GM18951 (cell line): Measurements from ENCODE around the gene PRRT4.

ENCODE experiments used
- POLR2A ChIP-seq: IDR thresholded peaks from 4 replicates; pipeline ENCODE4 v1.6.1; 2011; ENCODE audit warnings: mild to moderate bottlenecking; ENCODE audit not compliant: insufficient read length, insufficient read depth; ENCODE audit errors: extremely low read depth
- in situ Hi-C: fragments of 300-500 bp; cut with MboI; formaldehyde crosslinking; loops from one replicate; pipeline ENCODE4 v1.12.0; 2022; ENCODE audit warnings: low sequenced_read_pairs, mixed read lengths, inconsistent platforms; ENCODE audit not compliant: unreplicated experiment

PRRT4 gene

GRCh38 chr7:128391805-128392204 lies 30.3 kb upstream of the PRRT4 start:
- in situ Hi-C loops: no loop called here

GRCh38 chr7:128390871-128391565 lies 29.5 kb upstream of the PRRT4 start:
- no peak for TF ChIP-seq POLR2A
- in situ Hi-C loops: no loop called here

More at GRCh38 chr7:128391805-128392204, 30.3 kb upstream of the PRRT4 start:
- TF ChIP-seq POLR2A: no peak

GRCh38 chr7:128389618-128390329 lies 28.3 kb upstream of the PRRT4 start:
- no peak for TF ChIP-seq POLR2A
- in situ Hi-C loops: no loop called here

DNA sequence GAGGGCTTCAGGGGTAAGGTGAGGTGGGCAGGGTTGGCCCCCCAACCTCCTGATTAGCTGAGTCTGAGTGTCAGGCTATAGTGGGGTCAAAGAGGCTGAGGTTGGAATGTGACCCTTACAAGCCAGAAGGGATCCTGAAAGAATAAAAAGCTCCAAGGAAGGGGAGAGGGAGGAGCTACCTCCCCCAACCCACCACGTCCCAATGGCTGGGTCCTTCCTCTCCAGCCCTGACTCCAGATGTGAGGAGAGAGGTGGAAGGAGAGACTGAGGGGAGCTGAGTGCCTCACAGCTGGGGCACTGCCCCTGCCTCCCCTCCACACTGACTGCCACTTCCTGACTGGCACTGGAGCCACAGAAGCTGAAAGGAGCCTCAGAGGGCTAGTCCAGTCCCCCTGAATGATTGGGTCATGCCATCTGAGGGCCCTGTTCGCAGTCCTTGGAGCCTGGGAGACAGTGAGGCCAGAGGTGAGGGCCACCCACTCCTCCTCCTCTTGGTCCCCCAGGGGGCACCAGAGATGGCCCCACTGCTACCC lies 27.7 kb upstream of the PRRT4 start:
- TF ChIP-seq POLR2A: no peak
- in situ Hi-C loops: no loop called here

DNA sequence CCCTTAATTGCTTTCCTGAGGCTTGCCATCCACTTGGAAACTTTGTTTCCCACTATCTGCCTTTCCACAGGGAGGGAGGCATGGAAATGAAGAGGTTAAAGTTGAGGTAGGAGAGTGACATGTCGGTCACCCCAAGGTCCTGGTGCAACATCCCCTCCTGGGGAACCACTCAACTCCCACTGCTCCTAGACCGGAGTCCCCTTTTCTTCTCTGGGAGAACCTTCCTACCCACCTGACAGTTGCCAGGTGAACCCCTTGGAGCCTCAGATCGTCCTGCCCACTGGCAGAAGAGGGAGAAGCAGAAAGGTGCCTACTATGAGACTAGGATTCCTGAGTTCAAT lies 26.6 kb upstream of the PRRT4 start:
- TF ChIP-seq POLR2A: no peak
- in situ Hi-C loops: no loop called here

DNA sequence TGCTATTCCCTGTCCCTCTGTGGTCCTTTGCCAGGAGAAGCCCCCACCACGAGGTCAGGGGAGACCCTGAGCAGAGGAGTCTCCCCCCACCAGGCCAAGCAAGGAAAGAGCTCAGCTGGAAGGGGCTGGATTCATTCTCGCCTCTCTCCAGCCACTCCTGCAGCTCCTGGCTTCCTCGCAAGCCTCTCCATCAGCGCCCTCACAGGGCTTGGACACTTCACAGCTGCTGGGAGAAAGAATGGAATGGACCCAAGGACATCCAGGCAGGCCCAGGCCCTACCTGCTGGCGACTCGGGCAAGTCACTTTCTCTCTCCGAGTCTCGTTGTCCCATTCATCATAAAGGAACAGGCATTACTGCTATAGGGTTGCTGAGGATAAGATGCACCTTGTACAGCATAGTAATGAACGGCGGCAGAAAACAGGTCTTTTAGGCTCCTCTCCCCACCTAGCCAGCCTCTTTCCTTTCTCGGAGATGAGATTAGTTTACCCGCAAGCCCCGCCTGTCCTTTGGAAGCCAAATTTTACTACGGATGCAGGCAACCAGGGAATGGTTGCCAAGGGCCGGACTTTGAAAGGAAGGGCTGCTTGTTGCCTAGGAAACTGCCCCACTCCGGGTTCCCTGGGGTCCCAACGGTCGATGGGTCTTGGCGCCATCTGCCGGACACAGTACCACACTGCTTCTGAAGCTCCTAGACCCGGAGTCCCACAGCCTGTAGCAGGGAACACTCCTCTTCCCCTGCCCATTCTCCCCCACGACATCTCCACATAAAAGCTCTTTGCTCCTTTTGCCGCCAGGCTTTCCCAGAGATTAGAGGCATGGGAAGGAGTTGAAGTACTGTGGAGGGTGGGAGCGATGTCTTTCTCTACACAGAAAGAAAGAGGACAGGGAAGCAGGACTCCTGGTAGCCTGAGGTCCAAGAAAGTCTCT lies 26.0 kb upstream of the PRRT4 start:
- TF ChIP-seq POLR2A: no peak
- in situ Hi-C loops: no loop called here

- in situ Hi-C loops: no loop called here
These were observed 24.8 kb upstream of the PRRT4 start for GRCh38 chr7:128385988-128386925.

DNA sequence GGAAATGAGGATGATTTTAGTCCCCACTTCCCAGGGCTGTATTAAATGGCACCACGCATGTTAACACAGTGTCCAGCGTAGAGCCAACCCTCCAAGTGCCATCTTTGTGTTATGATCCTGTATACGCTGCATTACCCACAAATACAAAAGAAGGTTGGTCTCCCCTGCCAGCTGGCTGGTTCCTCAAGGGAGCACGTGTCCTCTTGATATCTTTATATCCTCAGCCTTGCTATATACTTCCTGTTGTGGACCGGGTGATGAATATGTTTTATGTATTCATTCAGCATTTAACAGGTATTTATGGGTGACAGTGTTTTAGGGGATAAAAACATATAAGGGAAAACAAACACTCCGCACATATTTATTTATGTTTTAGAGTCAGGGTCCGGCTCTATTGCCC lies 23.2 kb upstream of the PRRT4 start:
- TF ChIP-seq POLR2A: no peak
- in situ Hi-C loops: no loop called here

More at GRCh38 chr7:128385988-128386925, 24.8 kb upstream of the PRRT4 start:
- no peak for TF ChIP-seq POLR2A

DNA sequence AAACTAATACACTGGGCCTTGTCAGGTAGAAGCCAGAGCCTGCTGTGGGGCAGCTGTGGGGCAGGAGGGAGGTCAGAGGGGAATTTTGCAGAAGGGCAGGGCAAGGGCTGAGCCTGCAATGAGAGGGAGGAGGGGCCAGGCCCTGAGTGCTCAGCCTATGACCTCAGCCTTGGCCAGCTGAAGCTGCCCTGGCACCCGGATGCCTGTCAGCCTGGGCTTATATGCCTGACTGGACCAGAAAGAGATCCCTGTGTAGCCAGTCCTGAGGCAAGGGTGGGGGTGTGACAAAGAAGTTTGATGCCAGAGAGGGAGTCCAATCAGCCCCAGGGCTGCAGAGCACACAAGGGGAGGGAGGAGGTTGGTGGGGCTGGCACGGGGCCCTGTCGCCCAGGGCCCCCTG lies 22.3 kb upstream of the PRRT4 start:
- no peak for TF ChIP-seq POLR2A
- in situ Hi-C loops: no loop called here

DNA sequence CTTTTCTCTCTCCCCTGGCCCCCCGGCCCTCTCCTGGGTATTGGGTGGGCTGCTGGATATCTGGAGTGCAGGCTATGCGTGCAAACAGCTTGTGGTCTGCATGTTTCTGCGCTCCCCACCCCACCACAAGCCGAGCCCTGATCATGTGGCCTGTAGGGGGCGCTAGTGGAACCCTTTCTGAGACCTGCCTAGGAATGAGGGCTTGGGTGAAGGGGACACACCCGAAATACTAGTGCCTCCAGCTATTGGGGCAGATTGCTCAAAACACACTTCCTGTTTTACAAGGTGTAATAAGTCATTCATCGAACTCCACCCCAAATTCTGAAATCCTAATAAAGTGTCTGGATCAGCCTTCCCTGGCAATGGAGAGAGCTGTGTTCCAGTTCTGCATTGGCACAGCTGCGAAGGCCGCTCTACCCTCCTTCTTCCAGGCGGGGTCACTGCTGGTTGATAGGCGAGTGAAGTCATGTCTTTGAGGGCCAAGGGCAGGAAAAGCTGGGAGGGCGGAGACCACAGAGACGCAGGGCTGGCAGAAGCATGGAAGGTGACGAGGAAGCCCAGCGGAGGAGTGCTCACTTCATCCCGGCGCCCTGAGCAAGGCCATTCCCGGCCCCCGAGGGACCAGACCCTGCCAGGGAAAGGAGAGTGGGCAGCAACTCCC lies 19.8 kb upstream of the PRRT4 start:
- TF ChIP-seq POLR2A: no peak
- in situ Hi-C loops: no loop called here

DNA sequence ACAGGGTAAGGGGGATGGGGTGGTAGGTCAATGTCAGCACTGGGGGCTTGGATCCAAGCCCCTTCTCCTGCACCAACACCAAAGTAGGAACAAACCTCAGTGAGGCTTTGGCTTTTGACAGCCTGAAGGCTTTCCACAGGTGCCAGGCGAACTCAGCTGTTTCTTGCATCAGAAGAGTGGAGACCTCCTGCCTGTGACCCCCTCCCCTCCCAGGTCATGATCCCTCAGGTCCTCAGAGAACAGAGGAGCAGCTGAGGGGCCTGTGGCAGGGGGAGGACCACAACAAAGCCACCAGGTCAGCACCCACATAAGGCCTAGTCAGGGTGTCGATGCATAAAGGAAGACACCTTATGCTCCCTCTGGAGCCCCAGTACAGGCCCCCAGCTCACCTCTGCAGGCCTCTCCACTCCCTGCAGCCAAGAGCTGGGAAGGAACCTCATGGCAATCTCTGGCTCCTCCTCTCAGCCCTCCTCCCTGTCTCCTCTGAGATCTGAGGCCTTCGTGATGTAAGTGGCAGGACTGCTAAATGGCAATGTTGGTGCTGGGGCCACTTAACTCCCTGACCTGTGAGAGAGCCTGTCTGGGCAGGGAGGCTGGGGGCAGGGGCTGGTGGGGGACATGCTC lies 19.1 kb upstream of the PRRT4 start:
- TF ChIP-seq POLR2A: no peak
- in situ Hi-C loops: no loop called here

DNA sequence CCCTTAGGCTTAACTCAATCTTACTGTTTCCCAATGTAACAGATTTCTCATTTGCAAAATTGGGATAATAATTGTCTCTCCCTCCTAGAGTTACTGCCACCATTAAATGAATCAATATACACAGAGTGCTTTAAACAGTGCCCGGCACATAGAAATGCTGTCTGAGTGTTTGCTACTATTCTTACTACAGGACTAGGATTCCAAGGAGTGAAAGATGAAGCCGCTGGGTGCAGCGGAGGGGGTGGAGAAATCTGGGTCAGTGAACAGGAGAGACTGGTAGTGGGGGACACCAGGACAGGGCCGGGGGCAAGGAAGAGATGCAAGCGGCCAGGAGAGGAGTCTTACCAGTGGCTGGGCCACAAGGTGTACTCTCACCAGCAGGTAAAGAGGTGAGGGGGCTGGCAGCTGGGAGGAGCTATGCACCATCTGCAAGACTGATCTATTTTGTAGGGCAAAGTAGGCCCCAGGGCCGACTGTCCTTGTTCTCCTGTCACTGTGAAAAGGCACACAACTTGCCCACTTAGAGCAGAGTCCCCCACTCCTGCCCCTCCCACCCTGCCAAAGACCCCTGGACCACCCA lies 18.5 kb upstream of the PRRT4 start:
- no peak for TF ChIP-seq POLR2A
- in situ Hi-C loops: no loop called here
